HT1080 (cell line): ENCODE results near the gene DHODH. TPM values are rescaled to one million over a fixed set of nuclear protein-coding genes. Genes with fewer than 3 reads are reported as not detected.
"Not testable (repeated sequence)": the region's sequence is repeated elsewhere in the genome, so short reads cannot be mapped to it uniquely, and the experiment has no call there.

ENCODE experiments used
- DNase-seq: peaks from one replicate; pipeline ENCODE4 v3.0.0-alpha.2; 2015; ENCODE audit warnings: low read depth
- small RNA-seq: library from RNA; depleted of rRNA; stranded (forward); fragments of <200 nt; gene quantifications from one replicate; pipeline ENCODE3, GENCODE V24; 2014
- total RNA-seq: library from RNA; depleted of rRNA; stranded (reverse); fragments of >200 nt; shearing (Covaris generic); gene quantifications from 2 replicates; pipeline ENCODE4 v1.2.3, GENCODE V29; 2014; rRNA removed

The DHODH gene
- total RNA-seq, 1 experiment from 2014 or later, result 14.6 TPM

- no peak for DNase-seq
Observed at GRCh38 chr16:72050769-72051464, 42.4 kb downstream of the DHODH start.

DNA sequence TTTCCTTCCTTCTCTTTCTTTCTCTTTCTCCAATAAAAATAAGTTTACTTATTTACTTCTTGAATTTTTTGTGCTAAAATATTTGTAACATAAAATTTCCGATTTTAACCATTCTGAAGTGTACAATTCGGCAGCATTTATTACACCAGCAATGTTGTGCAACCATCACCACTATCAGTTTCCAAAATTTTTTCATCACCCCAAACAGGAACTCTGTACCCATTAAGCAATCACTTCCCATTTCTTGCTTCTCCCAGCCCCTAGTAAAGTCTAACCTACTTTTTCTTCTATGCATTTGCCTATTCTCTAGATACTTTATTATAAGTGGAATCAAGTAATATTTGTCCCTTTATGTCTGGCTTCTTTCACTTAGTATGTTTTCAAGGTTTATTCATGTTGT lies 43.3 kb downstream of the DHODH start:
- DNase-seq, result no peak

DNA sequence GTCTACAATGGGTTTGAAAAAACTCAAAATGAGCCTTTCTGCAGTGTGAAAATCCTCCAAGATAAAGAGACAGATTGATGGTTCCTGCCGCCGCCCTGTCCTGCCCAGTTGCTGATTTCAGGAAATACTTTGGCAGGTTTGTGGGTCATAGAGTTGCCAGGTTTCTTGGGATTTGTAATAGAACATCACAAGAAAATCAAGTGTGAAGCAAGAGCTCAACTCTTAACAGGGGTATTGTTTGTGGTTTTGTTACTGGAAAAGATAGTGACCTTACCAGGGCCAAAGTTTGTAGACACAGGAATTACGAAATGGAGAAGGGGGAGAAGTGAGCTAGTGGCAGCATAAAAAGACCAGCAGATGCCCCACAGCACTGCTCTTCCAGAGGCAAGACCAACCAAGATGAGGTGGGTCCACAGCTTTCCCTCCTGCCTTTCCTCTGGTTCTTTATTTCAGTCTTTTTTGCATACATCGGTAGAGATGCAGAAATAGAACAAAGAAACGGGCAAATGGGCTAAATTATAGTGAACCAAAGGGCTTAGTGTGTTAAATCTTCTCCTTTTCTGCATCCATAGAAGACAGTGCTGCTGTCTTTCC lies 45.8 kb downstream of the DHODH start, which contains the start of gene HP:
TSS of gene HP (plus strand) at position 252 of the 594 bp plus-strand sequence. CDS start at position 400, 148 bp downstream.
- not testable (repeated sequence) for DNase-seq

DNA sequence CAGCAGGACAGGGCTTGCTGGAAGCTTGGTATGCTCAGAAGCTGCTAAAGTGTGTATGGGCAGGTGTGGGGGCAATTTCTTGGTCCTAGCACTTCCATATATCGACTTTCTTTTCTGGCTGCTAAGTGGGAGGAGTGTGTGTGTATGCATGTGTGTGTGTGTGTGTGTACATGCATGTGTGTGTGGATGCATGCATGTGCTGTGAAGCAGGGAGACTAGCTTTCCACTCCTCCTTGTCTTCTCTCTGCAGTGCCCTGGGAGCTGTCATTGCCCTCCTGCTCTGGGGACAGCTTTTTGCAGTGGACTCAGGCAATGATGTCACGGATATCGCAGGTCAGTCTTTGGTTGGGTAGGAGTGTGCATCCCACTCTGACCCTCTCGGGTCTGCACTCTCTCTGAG lies 47.4 kb downstream of the DHODH start:
- DNase-seq, result no peak

DNA sequence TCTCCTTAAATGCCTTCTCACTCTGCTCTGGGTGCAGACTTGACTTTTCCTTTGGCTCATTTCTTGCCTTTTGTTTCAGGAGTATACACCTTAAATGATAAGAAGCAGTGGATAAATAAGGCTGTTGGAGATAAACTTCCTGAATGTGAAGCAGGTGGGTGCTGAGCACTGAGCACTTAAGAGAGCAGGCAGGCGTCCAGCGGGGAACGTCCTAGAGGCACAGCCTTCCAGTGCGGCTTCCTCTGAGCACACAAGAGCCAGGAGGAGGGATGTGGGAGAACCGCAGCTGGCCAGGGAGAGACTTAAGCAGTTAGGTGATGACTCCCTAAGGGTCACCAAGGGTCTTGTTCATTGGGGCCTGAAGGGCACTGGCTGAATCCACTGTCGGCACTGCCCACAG lies 48.8 kb downstream of the DHODH start:
- DNase-seq, result not testable (repeated sequence)

GRCh38 chr16:72059060-72059459 lies 50.5 kb downstream of the DHODH start:
- not testable (repeated sequence) for DNase-seq

GRCh38 chr16:72060405-72060804 lies 51.9 kb downstream of the DHODH start:
- DNase-seq, result no peak

GRCh38 chr16:72061564-72061963 lies 53.0 kb downstream of the DHODH start:
- DNase-seq, result no peak

DNA sequence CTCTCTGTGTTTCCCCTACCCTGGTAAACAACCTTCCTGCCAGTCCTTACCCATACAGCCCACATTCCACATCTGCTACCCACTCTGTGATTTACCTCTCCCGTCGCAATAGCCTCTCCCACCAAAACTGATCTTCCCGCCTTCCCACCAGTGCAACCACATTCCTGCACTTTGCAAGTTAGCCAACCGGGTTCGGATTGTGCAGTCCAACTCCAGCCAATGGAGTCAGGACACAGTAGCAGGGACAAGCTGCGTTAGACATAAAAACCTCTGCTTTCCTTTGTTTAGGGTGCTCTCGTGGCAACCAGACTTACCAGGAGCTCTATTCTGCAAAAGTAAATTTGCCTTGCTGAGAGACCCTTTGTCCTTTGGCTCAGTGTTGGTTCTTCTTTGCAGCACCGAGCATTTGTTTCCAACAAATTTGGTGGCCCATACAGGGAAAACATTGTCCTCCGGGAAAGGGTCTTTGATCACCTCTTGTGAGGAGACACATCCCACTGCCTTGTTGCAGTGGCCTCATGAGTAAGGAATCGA lies 55.9 kb downstream of the DHODH start:
- no peak for DNase-seq

- DNase-seq, result no peak
Observed at GRCh38 chr16:72066747-72067146, 58.2 kb downstream of the DHODH start.

GRCh38 chr16:72068930-72069329 lies 60.4 kb downstream of the DHODH start:
- no peak for DNase-seq

DNA sequence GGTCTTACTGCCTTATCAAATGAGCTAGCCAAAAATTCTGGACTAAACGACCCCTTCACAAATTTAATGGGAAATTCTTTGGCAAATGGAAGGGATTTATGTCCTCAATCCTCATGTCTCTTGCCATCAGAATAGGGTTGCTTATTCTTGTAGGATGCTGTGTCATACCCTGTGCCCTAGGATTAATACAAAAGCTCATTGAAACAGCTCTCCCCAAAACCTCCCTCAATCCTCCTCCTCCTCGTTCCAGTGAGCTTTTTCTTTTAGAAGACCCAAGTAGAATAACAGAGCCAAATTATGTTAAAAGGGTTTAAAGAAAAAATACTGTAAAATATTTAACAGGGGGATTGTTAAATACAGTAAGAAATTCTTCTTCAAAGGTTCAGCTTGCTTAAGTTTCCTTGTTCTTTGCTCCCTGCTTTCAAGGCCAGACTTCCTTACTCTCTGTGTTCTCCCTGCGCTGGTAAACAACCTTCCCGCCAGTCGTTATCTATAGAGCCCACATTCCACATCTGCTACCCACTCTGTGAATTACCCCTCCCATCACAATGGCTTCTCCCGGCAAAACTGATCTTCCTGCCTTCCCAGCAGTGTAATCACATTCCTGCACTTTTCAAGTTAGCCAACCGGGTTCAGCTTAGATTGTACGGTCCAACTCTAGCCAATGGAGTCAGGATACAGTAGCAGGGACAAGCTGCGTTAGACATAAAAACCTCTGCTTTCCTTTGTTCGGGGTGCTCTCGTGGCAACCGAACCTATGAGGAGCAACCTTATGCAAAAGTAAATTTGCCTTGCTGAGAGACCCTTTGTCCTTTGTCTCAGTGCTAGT lies 64.2 kb downstream of the DHODH start:
- DNase-seq, result no peak

- DNase-seq, result no peak
Observed at GRCh38 chr16:72073560-72074230, 65.2 kb downstream of the DHODH start.

DNA sequence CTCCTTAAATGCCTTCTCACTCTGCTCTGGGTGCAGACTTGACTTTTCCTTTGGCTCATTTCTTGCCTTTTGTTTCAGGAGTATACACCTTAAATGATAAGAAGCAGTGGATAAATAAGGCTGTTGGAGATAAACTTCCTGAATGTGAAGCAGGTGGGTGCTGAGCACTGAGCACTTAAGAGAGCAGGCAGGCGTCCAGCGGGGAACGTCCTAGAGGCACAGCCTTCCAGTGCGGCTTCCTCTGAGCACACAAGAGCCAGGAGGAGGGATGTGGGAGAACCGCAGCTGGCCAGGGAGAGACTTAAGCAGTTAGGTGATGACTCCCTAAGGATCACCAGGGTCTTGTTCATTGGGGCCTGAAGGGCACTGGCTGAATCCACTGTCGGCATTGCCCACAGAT lies 66.5 kb downstream of the DHODH start:
- not testable (repeated sequence) for DNase-seq

Small RNA genes within 50 kb of the gene (small RNA-seq; reads per million reads assigned to genes)
- not detected for gene RPL39P31

Other genes starting within 250 kb of the DHODH start
- gene AP1G1, start 199.9 kb upstream of the DHODH start, total RNA-seq, result 36.7 and 53.4 TPM in 2 replicates
- gene ATXN1L, start 162.8 kb upstream of the DHODH start, total RNA-seq, result 6.5 and 7.8 TPM in 2 replicates
- 5.6 and 5.8 TPM in 2 replicates for gene ZNF821, start 124.6 kb upstream of the DHODH start, total RNA-seq
- 107 and 116 TPM in 2 replicates for gene IST1, start 113.2 kb upstream of the DHODH start, total RNA-seq
- not detected in 2 replicates for gene PKD1L3, start 8.3 kb upstream of the DHODH start, total RNA-seq
- gene HP, start 45.8 kb downstream of the DHODH start, total RNA-seq, result not detected in 2 replicates
- gene HPR, start 54.5 kb downstream of the DHODH start, total RNA-seq, result not detected in 2 replicates
- gene TXNL4B, start 84.9 kb downstream of the DHODH start, total RNA-seq, result 12.7 and 14.4 TPM in 2 replicates
- 61.7 and 66.2 TPM in 2 replicates for gene DHX38, start 85.1 kb downstream of the DHODH start, total RNA-seq
- gene PMFBP1, start 163.4 kb downstream of the DHODH start, total RNA-seq, result 0.03 TPM in 1 of 2 replicates, not detected in the other